GM19452 (cell line): Measurements from ENCODE around the gene ZNF574.
"Not testable (repeated sequence)": the region's sequence is repeated elsewhere in the genome, so short reads cannot be mapped to it uniquely, and the experiment has no call there.

Experiments used
- ATAC-seq: cut with Tn5 transposase; IDR thresholded peaks from one replicate; pipeline ENCODE4 v1.9.1; 2021; ENCODE audit not compliant: unreplicated experiment

ZNF574 gene, protein sequence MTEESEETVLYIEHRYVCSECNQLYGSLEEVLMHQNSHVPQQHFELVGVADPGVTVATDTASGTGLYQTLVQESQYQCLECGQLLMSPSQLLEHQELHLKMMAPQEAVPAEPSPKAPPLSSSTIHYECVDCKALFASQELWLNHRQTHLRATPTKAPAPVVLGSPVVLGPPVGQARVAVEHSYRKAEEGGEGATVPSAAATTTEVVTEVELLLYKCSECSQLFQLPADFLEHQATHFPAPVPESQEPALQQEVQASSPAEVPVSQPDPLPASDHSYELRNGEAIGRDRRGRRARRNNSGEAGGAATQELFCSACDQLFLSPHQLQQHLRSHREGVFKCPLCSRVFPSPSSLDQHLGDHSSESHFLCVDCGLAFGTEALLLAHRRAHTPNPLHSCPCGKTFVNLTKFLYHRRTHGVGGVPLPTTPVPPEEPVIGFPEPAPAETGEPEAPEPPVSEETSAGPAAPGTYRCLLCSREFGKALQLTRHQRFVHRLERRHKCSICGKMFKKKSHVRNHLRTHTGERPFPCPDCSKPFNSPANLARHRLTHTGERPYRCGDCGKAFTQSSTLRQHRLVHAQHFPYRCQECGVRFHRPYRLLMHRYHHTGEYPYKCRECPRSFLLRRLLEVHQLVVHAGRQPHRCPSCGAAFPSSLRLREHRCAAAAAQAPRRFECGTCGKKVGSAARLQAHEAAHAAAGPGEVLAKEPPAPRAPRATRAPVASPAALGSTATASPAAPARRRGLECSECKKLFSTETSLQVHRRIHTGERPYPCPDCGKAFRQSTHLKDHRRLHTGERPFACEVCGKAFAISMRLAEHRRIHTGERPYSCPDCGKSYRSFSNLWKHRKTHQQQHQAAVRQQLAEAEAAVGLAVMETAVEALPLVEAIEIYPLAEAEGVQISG

DNA sequence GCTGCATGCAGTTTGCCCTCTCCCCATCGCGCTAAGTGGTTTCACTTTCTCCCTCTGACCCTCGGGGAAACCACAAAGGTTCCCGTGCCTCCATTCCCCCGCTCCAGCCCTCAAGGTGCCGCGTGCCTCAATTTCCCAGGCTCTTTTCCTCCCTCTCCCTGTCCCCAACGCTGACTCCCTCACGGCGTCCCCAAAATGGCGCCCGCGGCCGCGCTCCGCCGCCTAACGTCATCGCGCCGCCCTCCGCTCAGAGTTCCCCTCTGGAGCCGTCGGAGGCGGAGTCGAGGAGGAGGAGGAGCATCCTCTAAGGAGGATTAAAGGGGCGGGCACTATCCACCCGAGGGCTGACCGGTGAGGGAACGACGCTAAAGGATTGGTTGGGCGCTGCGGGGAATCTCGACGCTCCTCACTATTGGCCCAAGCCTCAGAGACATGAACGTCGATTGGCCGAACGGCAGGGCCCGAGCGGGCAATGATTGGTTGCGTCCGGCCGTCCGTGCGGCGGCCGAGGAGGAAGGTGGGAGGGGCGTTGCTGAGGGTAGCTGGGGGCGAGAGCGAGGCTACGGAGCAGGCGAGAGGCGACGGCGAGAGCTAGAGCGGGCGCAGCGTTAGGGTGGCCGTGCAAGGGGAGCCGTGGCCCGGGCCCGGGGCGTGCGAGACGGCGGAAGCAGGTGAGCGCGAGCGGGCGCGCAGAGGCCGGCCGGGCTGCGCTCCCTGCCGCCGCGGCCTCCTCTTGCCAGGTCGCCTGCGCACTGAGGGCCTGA, at the start of gene ZNF574:
Gene ZNF574 (plus strand): TSS at position 551 of the 764 bp plus-strand sequence. CDS start 2,441 bp downstream, outside the sequence.
- peak; percentile 94 for ATAC-seq

DNA sequence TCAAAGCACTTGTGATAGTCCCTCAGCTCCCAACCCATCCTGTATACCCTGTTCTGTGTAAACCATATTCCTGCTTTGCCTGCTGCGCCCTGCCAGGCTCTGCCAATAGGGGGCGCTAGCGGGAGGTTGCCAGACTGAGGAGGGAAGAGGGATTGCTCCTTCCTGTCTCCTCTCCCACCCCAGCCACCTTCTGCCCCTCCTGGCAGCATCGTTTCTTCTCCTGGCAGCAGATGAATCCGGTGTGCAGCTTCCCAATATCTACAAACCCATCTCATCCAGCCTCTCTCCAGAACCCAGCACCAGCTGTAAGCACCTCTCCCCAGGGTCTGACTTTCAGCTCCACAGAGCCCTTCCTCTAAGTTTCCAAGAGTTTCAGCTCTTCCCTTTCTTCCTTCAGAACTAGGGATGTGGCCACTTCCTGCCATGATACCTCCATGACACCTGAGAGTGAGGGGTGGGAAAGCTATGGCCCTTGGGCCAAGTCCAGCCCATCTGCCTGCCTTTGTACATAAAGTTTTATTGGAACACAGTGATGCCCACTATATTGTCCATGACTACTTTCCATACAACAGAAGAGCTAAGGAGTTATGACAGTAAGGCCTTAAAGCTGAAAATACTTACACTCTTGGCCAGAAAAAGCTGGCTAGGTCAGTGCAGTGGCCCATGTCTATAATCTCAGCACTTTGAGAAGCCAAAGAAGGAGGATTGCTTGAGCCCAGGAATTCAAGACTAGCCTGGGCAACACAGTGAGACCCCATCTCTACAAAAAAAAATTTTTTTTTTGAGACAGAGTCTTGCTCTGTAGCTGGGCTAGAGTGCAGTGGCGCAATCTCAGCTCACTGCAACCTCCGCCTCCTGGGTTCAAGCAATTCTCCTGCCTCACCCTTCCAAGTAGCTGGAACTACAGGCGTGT, 47.4 kb upstream of the ZNF574 start:
- no peak for ATAC-seq

DNA sequence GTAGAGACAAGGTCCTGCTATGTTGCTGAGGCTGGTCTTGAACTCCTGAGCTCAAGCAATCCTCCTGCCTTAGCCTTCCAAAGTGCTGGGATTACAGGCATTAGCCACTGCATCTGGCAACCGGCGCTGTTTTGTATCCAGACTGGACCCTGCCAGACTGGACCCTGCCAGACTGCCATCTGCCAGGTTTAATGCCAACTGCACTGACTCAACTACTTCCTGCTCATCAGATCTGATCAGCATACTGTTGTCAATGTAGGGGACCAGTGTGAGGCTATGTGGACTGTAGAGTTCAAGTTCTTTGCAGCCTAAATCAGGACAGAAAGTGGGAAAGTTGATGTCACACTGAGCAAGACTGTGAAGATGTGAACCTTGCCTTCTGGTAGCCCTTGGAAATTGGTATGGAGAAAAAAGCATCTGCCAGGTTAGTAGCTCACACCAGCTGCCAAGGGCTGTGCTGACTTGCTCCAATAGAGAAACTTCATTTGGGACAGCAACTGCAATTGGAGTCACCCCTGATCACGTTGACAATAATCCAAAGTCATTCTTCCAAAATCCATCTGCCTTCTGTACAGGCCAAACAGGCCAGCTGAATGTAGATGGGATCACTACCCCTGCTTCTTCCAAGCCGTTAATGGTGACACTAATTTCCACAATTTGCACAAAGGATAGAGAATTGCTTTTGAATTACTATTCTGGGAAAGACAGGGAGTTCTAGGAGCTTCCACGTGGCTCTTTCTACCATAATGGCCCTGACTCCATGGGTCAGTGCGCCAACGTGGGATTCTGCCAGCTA, 45.1 kb upstream of the ZNF574 start:
- no peak for ATAC-seq

DNA sequence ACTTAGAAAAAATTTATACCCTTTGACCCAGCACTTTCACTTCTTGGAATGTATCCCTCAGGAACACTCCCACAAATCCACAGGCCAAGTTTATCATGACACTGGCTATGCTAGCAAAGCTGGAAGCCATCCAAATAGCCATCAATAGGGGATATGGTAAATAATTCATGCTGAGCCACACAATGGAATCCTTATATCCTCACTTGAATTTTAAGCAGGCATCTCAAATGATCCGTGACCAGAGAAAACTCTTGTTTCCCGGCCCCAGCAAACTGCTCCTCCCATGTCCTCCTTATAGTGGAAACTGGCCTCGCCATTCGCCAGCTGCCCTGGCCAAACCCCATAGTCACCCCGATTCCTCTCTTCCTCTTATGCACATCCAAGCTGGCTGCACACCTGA, 43.5 kb upstream of the ZNF574 start:
- ATAC-seq: no peak

DNA sequence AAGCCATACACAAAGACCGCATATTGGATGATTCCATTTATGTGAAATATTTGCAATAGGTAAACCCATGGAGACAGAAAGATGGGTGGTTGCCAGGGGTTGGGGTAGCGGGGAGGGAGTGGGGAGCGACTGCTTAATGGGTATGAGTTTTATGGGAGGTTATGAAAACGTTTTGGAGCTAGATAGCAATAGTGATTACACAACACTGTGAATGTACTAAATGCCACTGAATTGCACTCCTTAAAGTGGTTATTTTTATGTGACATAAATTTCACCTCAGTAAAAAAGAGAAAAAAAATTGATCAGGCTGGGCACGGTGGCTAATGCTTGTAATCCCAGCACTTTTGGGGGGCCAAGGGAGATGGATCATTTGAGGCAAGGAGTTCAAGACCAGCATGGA, 42.6 kb upstream of the ZNF574 start:
- no peak for ATAC-seq

DNA sequence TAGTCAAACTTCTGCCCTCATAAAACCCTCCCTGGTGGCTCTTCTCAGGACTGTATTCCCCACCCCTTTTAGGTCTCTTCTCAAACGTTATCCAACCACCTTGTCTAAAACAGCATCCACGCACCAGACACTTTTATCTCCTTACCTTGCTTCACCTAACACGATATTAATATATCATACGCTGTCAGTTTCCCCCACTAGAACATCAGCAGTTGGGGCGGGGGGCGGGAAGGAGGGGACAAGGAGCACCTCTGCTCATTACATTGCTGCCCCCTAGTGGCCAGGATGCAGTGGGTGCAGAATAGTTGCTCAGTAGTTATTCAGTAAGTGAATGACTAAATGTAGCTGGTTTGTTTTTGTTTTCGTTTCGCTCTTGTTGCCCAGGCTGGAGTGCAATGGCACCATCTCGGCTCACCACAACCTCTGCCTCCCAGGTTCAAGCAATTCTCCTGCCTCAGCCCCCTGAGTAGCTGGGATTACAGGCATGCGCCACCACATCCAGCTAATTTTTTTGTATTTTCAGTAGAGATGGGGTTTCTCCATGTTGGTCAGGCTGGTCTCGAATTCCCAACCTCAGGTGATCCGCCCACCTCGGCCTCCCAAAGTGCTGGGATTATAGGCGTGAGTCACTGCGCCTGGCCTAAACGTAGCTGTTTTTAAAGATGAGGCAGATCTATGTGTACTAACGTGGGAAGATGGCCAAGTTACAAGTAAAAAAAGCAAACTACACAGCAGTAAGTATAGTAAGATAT, 41.1 kb upstream of the ZNF574 start:
- ATAC-seq: not testable (repeated sequence)

DNA sequence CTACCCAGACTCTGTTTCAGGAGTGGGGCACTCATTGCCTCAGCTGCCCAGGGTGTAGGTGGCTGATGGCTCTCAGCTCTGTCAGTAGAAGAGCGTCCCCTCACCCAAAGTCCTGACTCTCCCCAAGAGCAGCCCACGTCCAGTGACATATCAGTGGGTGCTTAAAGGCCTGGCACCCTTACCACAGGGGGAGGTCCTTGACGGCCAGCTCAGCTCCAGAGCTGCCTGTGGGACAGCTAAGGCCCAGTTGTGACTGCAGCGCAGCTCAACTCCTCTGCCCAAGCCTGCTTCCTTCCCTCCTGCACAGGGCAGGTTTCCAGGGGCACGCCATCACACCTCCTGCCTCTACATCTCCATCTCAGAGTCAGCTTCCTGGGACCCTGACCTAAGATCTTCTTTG, 38.3 kb upstream of the ZNF574 start:
- ATAC-seq: no peak

DNA sequence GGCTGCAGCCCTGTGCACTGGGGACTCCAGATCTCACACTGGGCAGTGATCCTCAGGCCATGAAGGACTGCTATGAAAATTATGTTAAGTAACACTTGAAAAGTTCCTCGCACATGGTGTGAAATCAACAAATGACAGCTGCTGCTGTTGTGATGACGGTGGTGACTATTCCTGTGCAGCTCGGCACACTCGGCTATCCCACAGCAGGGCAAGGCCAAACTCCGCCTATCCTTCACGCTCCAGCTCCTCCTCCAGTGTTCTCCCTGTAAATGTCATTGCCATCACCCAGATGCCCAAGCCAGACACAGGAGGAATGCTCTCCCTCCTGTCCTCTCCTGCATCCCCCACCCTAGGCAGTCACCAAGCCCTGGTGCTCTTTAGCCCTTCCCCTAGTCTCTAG, 37.3 kb upstream of the ZNF574 start:
- no peak for ATAC-seq

DNA sequence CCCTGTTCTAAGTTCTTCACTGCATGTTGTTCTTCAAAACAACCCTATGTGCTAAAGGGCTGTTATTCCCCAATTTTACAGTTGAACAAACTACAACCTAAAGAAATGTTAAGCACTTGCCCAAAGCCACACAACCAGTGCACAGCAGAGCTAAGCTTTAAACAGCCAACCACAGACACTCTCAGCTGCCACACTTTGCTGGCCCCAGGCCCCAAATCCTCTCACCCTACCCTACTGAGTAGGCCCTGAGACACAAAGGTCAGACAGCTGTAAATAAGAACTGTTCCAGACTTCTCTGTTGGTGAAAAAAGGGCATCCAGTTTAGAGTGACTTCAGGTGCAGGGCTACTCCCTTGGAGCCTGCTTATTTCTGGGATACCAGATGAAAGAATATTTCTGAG, 35.9 kb upstream of the ZNF574 start:
- no peak for ATAC-seq

DNA sequence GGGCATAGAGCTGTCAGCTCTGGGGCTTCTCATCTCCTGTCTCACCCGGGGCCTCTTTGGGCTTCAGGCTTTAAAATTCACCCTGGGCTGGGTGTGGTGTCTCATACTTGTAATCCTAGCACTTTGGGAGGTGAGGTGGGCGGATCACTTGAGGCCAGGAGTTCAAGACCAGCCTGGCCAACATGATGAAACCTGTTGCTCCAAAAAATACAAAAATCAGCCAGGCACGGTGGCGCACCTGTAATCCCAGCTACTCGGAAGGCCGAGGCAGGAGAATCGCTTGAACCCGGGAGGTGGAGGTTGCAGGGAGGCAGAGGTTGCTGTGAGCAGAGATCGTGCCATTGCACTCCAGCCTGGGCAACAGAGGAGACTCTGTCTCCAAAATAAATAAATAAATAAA, 35.5 kb upstream of the ZNF574 start:
- not testable (repeated sequence) for ATAC-seq

DNA sequence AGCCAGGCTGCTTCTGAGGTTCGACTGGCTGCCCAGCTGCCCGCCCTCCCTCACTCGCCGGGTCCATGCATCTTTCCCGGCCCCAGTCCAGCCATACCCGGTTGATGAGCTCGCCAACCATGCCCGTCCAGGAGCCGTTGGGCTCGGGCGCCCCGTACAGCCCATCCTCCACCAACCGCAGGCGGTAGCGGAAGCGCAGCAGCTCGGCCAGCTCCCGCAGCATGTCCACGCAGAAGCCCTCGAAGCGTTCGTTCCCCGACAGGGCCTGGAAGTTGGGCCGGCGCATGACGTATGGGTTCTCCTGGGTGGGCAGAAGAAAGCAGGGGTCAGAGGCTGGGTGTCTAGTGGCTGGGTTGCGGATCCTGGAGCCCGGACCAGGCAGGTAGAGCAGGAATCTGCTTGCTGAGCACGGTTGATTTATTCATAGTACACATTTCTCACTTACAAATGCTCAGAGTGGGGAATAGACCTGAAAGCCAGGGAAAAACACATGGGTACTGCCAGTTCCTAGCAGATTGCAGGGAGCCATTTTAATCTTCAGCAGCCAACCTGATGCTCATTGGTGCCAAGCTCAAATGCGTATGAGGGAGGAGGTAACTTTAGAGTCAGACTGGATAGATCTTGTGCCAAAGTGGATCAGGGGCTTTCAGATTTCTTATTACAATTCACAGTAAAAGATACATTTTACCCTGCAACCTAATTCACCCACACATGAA, 33.4 kb upstream of the ZNF574 start:
- no peak for ATAC-seq

DNA sequence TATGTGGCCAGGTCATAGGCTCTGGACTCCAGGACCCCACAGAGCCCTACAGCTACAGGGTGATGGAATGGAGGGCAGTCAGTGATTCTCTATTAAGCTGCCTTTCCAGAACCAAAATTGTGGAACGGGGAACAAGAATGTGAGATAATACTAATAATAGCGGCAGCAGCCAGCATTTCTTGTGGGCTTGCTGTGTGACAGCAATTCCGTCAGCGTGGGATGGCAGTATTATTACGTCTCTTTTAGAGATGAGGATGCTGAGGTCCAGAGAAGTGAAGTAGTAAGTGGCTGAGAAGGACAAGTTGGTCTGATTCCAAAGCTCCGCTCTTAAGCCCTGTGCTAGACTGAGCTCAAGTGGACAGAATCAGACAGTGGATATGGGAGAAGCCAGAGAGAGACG, 30.4 kb upstream of the ZNF574 start:
- no peak for ATAC-seq

DNA sequence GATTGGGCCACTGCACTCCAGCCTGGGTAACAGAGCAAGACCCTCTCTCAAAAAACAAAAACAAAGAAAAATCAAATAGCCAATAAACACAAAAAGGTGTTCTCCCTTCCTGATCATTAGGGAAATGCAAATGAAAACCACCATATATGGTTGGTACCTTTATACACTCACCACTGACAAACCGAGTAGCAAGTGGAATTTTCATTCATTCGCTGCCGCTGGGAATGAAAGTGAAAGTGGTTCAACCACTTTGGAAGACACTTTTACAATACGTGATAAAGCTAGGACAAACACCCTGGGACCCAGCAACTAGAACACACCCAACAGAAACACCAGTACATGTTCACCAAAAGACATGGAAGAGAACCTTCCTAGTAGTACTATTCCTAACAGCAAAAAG, 27.0 kb upstream of the ZNF574 start:
- ATAC-seq: no peak

DNA sequence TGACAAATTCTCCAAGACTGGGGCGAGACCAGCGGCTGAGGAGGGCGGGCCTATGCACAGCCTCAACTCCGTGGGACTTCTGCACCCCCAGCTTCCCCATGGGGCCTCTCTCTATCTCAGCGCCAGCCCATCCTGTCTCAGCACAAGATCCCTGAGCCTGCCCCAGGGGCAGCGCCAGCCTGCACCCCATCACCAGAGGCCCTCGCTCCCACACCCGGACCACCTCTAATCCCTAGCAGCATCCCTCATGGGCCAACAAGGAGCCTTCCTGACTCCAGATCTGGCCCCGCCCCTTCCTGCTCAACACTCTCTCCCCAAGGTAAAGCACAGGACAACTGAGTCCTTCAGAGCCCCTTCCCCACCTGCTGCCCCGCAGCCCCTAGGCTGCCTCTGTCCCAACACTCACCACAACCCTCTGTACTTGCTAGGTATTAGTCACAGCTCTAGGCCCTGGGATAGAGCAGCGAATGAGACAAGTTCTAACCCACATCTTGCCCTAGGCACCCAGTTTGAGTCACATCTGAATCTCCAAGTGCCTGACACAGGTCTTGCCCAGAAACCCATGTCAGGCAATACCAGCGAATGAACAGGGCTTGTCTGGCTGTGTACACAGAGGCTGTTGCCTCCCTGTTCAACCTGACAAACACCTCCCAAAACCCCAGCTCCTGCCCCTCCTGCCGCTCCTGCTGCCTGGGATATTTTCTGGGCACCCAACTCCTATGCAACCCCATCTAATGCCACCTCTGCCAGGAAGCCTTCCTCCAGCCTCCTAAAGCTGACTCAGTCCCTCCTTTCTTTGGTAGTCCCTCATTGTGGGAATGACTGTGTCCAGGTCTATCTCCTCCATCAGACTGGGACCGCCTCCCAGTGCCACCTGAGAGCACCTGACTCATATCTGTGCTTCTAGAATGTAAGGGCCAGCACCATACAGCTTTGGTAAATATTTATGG, 24.5 kb upstream of the ZNF574 start:
- ATAC-seq: no peak

DNA sequence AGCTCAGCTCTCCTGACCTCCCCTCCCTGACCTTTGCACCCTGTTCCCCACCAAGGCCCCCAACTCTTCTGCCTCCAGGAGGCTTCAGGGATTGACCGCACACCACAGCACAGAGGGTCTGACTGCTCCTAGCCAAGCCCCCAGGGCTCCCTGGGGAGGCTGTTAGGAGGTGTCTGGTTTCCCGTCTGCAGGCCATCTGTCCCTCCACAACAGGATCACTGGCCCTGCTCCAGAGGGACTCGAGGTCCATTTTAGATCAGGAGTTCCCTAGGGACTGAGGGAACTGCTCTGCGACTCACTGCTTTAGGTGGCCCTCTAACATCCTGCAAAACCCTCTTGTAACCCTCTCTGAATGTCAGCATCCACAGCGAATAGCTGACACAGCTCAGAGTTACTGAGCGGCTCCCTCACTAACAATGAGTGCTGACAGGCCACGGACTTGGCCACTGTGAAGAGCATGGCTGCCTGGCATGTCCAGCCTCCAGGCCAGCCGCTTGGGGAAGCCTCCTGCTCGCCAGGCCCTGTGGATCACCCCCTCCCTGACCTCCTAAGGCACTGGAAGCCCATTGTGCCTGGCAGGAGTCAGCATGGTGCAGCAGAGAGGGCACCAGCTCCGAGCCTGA, 23.6 kb upstream of the ZNF574 start:
- ATAC-seq: no peak
